BJ (cell line): ENCODE data around the gene C16orf96. TPM values are rescaled to one million over a fixed set of nuclear protein-coding genes. Genes with fewer than 3 reads are reported as not detected.

Experiments
- CTCF ChIA-PET: fragments of 350-600 bp; formaldehyde crosslinking; extraction: SDS; loops from one replicate; lab custom pipeline; 2021; ENCODE audit warnings: antibody characterized with exemption, inconsistent platforms; lab: Yijun Ruan, JAX
- POLR2A ChIA-PET: fragments of 300-600 bp; sonication (Branson Sonifier 250); formaldehyde crosslinking; extraction: SDS; loops from one replicate; lab custom pipeline; 2021; ENCODE audit warnings: antibody characterized with exemption; lab: Charles Lee
- DNase-seq: peaks from one replicate; pipeline ENCODE4 v3.0.0-alpha.2; 2011; ENCODE audit warnings: low read depth
- H3K27me3 ChIP-seq: 2 replicates; pipeline ENCODE4 v1.6.0; 2011; ENCODE audit warnings: low read length; ENCODE audit not compliant: control insufficient read depth, insufficient read depth
- H3K36me3 ChIP-seq: 2 replicates; pipeline ENCODE4 v1.5.1; 2011; ENCODE audit warnings: low read length; ENCODE audit not compliant: control insufficient read depth, insufficient read depth
- H3K4me3 ChIP-seq: 2 replicates; pipeline ENCODE4 v1.5.1; 2011; ENCODE audit warnings: low read depth, mild to moderate bottlenecking, control low read depth, low read length
- polyA plus RNA-seq: library from polyadenylated mRNA; depleted of rRNA; stranded (reverse); fragments of >200 nt; gene quantifications from 2 replicates; pipeline ENCODE4 v1.2.3, GENCODE V29; 2011
- TF ChIP-seq, protein P1 (sequence below): IDR thresholded peaks from 2 replicates; pipeline ENCODE4 v1.5.1; 2011; ENCODE audit warnings: low read depth, mild to moderate bottlenecking, control low read depth, inconsistent platforms, low read length, moderate library complexity; ENCODE audit not compliant: insufficient read depth

The C16orf96 gene
- polyA plus RNA-seq, 1 experiment = not detected

GRCh38 chr16:4517812-4518680 is 38.1 kb upstream of the C16orf96 start:
- Histone ChIP-seq H3K4me3 (no peak overlapping the region), H3K27me3 (no peaks in the 10 kb centered on the region), H3K36me3 (peaks cover 5% of the 10 kb centered on the region)
- CTCF ChIA-PET = interaction anchor here (0.8 to 6.1 kb wide), 10 partner anchors 8 to 68 kb away, joined by 3 to 52 read pairs (median 4); partner anchors contain the start of gene CDIP1
- DNase-seq = no peak
- TF ChIP-seq, protein P1, sequence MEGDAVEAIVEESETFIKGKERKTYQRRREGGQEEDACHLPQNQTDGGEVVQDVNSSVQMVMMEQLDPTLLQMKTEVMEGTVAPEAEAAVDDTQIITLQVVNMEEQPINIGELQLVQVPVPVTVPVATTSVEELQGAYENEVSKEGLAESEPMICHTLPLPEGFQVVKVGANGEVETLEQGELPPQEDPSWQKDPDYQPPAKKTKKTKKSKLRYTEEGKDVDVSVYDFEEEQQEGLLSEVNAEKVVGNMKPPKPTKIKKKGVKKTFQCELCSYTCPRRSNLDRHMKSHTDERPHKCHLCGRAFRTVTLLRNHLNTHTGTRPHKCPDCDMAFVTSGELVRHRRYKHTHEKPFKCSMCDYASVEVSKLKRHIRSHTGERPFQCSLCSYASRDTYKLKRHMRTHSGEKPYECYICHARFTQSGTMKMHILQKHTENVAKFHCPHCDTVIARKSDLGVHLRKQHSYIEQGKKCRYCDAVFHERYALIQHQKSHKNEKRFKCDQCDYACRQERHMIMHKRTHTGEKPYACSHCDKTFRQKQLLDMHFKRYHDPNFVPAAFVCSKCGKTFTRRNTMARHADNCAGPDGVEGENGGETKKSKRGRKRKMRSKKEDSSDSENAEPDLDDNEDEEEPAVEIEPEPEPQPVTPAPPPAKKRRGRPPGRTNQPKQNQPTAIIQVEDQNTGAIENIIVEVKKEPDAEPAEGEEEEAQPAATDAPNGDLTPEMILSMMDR = peak; percentile 63
- POLR2A ChIA-PET = no interaction called here

GRCh38 chr16:4519274-4520058 is 36.7 kb upstream of the C16orf96 start:
- Histone ChIP-seq H3K36me3 (peaks cover 1% of the 10 kb centered on the region; the same call in 1 of the 2 replicates), H3K27me3 (no peaks in the 10 kb centered on the region), H3K4me3 (no peak overlapping the region)
- TF ChIP-seq, protein P1 = no peak
- ChIA-PET CTCF (interaction anchor here (1.1 to 6.1 kb wide), 5 partner anchors 9 to 31 kb away, joined by 4 to 52 read pairs (median 4); partner anchors contain the start of gene CDIP1), POLR2A (no interaction called here)
- no peak for DNase-seq

DNA sequence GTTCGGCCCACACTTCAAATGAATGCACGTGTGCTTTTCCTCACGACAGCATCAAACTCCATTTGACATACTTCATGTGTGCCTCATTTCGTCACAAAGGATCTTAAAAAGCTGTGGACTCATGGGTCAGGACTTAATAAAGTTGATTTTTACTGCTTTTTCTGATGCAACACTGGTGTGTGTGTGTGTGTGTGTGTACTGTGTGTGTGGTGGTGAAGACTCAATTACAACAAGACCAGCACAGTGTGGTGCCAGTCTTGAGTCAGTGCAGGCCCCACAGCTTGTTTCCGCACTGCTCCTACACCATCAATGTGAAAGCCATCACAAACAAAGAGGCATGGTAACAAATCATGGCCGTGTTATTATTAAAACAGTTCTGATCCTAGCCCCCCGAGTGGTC is 35.2 kb upstream of the C16orf96 start:
- CTCF ChIA-PET = interaction anchor here (1.0 to 1.1 kb wide), 2 partner anchors 13 to 29 kb away, joined by 3 read pairs; no protein-coding TSS in a partner anchor
- TF ChIP-seq, protein P1 = no peak
- Histone ChIP-seq H3K36me3 (no peaks in the 10 kb centered on the region), H3K27me3 (no peaks in the 10 kb centered on the region), H3K4me3 (no peak overlapping the region)
- no peak for DNase-seq
- POLR2A ChIA-PET = no interaction called here

DNA sequence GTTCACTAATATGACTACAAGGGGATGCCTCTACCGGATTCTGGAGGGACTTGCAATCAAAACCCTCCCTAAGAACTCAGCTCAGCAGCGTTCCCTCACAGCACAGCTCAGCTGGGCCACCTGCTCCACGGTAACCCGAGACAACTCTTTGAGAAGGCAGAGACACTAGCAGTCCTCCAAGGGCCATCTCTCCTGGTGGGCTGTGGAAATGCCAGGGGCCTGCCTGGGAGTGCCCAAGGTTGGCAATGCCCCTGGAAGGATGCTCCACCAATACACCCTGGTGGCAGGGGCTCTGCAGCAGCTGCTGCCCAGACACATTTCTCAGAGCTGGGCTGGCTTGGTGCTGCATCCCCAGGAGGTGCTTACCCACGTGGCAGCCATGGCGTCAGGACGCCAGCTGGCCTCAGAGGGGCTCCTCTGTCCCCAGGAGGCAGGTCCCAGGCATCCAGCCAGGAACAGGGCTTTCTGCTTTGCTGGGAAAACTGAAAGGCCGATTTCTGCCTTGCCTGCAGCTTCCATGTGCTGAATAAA is 34.0 kb upstream of the C16orf96 start:
- Histone ChIP-seq H3K36me3 (no peaks in the 10 kb centered on the region), H3K4me3 (no peak overlapping the region), H3K27me3 (no peaks in the 10 kb centered on the region)
- ChIA-PET POLR2A (no interaction called here), CTCF (interaction anchor here (0.5 to 1.6 kb wide), 6 partner anchors 11 to 64 kb away, joined by 3 to 6 read pairs (median 3); no protein-coding TSS in a partner anchor)
- TF ChIP-seq, protein P1 = no peak
- DNase-seq = no peak

GRCh38 chr16:4523686-4524085 is 32.5 kb upstream of the C16orf96 start:
- TF ChIP-seq, protein P1 = no peak
- ChIA-PET POLR2A (no interaction called here), CTCF (interaction anchor here (0.6 to 1.3 kb wide), 10 partner anchors 9 to 127 kb away, joined by 3 to 6 read pairs (median 3); partner anchors contain the start of gene C16orf96)

More at GRCh38 chr16:4523686-4524085, 32.5 kb upstream of the C16orf96 start:
- no peak for DNase-seq
- Histone ChIP-seq H3K4me3 (no peak overlapping the region), H3K36me3 (no peaks in the 10 kb centered on the region), H3K27me3 (no peaks in the 10 kb centered on the region)
